ENCODE results near the gene RNF114. TPM values are rescaled to one million over a fixed set of nuclear protein-coding genes. Genes with fewer than 3 reads are reported as not detected.
A peak's percentile ranks its signal among the peaks of the same experiment; 100 is the strongest.

Gene RNF114
- total and polyA plus RNA-seq, 2 experiments from 2014 or later, result 53.0 to 158 TPM

GRCh38 chr20:49983123-49983847 is 47.1 kb downstream of the RNF114 start:
- Histone ChIP-seq H3K27me3 (no peaks in the 10 kb centered on the region), H3K27ac (no peak overlapping the region), H3K4me1 (ENCODE audit: low read depth) (peaks cover 12% of the 10 kb centered on the region), H3K9me3 (ENCODE audit: low read depth) (no peaks in the 10 kb centered on the region), H3K36me3 (no peaks in the 10 kb centered on the region), H3K4me3 (peak overlapping the region; percentile 62)
- peak in 1 of 2 donors; percentile 19 for DNase-seq (ENCODE audit: low read depth in 1 of 2, low spot score in 1 of 2)
- TF ChIP-seq CTCF (IDR thresholded peaks at IDR 0.05; ENCODE audit: low read depth, low read length), result no peak

GRCh38 chr20:49983848-49984408 is 47.7 kb downstream of the RNF114 start:
- Histone ChIP-seq H3K27me3 (no peaks in the 10 kb centered on the region), H3K9me3 (ENCODE audit: low read depth) (no peaks in the 10 kb centered on the region), H3K4me1 (ENCODE audit: low read depth) (peaks cover 16% of the 10 kb centered on the region), H3K36me3 (no peaks in the 10 kb centered on the region), H3K4me3 (peak overlapping the region; percentile 62), H3K27ac (no peak overlapping the region)
- DNase-seq (ENCODE audit: low read depth in 1 of 2, low spot score in 1 of 2), result peak in 1 of 2 donors; percentile 68
- TF ChIP-seq CTCF (IDR thresholded peaks at IDR 0.05; ENCODE audit: low read depth, low read length), result no peak

GRCh38 chr20:49984426-49985153 is 48.4 kb downstream of the RNF114 start:
- no peaks in the 10 kb centered on the region for H3K27me3 ChIP-seq
- DNase-seq (ENCODE audit: low read depth in 1 of 2, low spot score in 1 of 2), result no peak
- no peak overlapping the region for H3K27ac ChIP-seq
- H3K4me1 ChIP-seq (ENCODE audit: low read depth), result peaks cover 22% of the 10 kb centered on the region
- H3K9me3 ChIP-seq (ENCODE audit: low read depth), result no peaks in the 10 kb centered on the region
- no peaks in the 10 kb centered on the region for H3K36me3 ChIP-seq
- H3K4me3 ChIP-seq, result no peak overlapping the region
- TF ChIP-seq CTCF (IDR thresholded peaks at IDR 0.05; ENCODE audit: low read depth, low read length), result no peak

GRCh38 chr20:49985157-49985556 is 49.0 kb downstream of the RNF114 start:
- H3K27ac ChIP-seq, result no peak overlapping the region
- TF ChIP-seq CTCF (IDR thresholded peaks at IDR 0.05; ENCODE audit: low read depth, low read length), result no peak
- no peaks in the 10 kb centered on the region for H3K36me3 ChIP-seq
- DNase-seq (ENCODE audit: low read depth in 1 of 2, low spot score in 1 of 2), result no peak
- no peaks in the 10 kb centered on the region for H3K27me3 ChIP-seq
- H3K4me1 ChIP-seq (ENCODE audit: low read depth), result peaks cover 24% of the 10 kb centered on the region
- H3K4me3 ChIP-seq, result no peak overlapping the region
- no peaks in the 10 kb centered on the region for H3K9me3 ChIP-seq (ENCODE audit: low read depth)

- no peaks in the 10 kb centered on the region for H3K36me3 ChIP-seq
- no peak overlapping the region for H3K27ac ChIP-seq
- DNase-seq (ENCODE audit: low read depth in 1 of 2, low spot score in 1 of 2), result no peak
- H3K9me3 ChIP-seq (ENCODE audit: low read depth), result no peaks in the 10 kb centered on the region
- H3K27me3 ChIP-seq, result no peaks in the 10 kb centered on the region
- H3K4me1 ChIP-seq (ENCODE audit: low read depth), result peaks cover 24% of the 10 kb centered on the region
- TF ChIP-seq CTCF (IDR thresholded peaks at IDR 0.05; ENCODE audit: low read depth, low read length), result no peak
- no peak overlapping the region for H3K4me3 ChIP-seq
These were observed 49.4 kb downstream of the RNF114 start for GRCh38 chr20:49985617-49986016.
